HEK293 (cell line): ENCODE measurements around the gene SLC25A44.
A peak's percentile ranks its signal among the peaks of the same experiment; 100 is the strongest.

ENCODE experiments used
- CTCF ChIA-PET: fragments of 350-600 bp; formaldehyde crosslinking; extraction: SDS; loops from one replicate; lab custom pipeline; 2021; ENCODE audit warnings: antibody characterized with exemption; lab: Yijun Ruan, JAX
- POLR2A ChIA-PET: fragments of 300-600 bp; formaldehyde crosslinking; extraction: SDS; loops from one replicate; lab custom pipeline; 2020; ENCODE audit warnings: antibody characterized with exemption, inconsistent platforms; lab: Yijun Ruan, JAX
- H3K27ac ChIP-seq: fragments of 200-500 bp; sonication (Bioruptor generic); 2 replicates; pipeline ENCODE4 v1.5.1; 2014; ENCODE audit warnings: low read depth, low read length, control low read depth, inconsistent platforms; ENCODE audit errors: extremely low read depth
- H3K36me3 ChIP-seq, 2 experiments: fragments of 200-500 bp in 1 of 2; sonication (Bioruptor generic) in 1 of 2; 1 replicate in 1 of 2; 2 replicates in 1 of 2; pipeline ENCODE4 v1.5.1; 2014 to 2017; ENCODE audit warnings: inconsistent platforms in 2 of 2, low read length in 2 of 2; ENCODE audit not compliant: control insufficient read depth in 2 of 2, insufficient read depth in 1 of 2
- H3K4me1 ChIP-seq: fragments of 200-500 bp; sonication (Bioruptor generic); 2 replicates; pipeline ENCODE4 v1.5.1; 2014; ENCODE audit warnings: mild to moderate bottlenecking, low read length, inconsistent platforms; ENCODE audit not compliant: control insufficient read depth, insufficient read depth
- H3K4me3 ChIP-seq: 2 replicates; pipeline ENCODE4 v1.5.1; 2011; ENCODE audit warnings: low read depth, mild to moderate bottlenecking, control low read depth, low read length, moderate library complexity
- H3K9me3 ChIP-seq: fragments of 200-500 bp; sonication (Bioruptor generic); 2 replicates; pipeline ENCODE4 v1.5.1; 2014; ENCODE audit warnings: low read depth, low read length, inconsistent platforms; ENCODE audit not compliant: control insufficient read depth, insufficient read depth
- GFI1B ChIP-seq: fragments of 450-650 bp; formaldehyde crosslinking; IDR thresholded peaks from 2 replicates; pipeline ENCODE4 v1.5.1; 2016; ENCODE audit warnings: missing biosample characterization, missing genetic modification characterization
- HOXC10 ChIP-seq: sonication (generic); formaldehyde crosslinking; IDR thresholded peaks from 2 replicates; pipeline ENCODE4 v1.8.1; 2023; ENCODE audit warnings: mild to moderate bottlenecking, missing genetic modification reagents
- PATZ1 ChIP-seq: fragments of 450-650 bp; formaldehyde crosslinking; IDR thresholded peaks from 2 replicates; pipeline ENCODE4 v1.5.1; 2016; ENCODE audit warnings: missing biosample characterization, missing genetic modification characterization
- TRIM28 ChIP-seq: IDR thresholded peaks from 2 replicates; pipeline ENCODE4 v1.6.1; 2011; ENCODE audit warnings: low read length, control low read depth, borderline replicate concordance
- ZBTB17 ChIP-seq: fragments of 450-650 bp; formaldehyde crosslinking; IDR thresholded peaks from 2 replicates; pipeline ENCODE4 v1.5.1; 2016; ENCODE audit warnings: missing biosample characterization, missing genetic modification characterization
- ZBTB20 ChIP-seq: fragments of 450-650 bp; formaldehyde crosslinking; IDR thresholded peaks from 2 replicates; pipeline ENCODE4 v1.5.1; 2016; ENCODE audit warnings: missing biosample characterization, missing genetic modification characterization
- ZBTB49 ChIP-seq: fragments of 450-650 bp; formaldehyde crosslinking; IDR thresholded peaks from 2 replicates; pipeline ENCODE4 v1.5.1; 2016; ENCODE audit warnings: missing biosample characterization, missing genetic modification characterization, low read depth
- ZFHX2 ChIP-seq: fragments of 450-650 bp; formaldehyde crosslinking; conservative IDR thresholded peaks from 2 replicates; pipeline ENCODE4 v1.5.1; 2016; ENCODE audit warnings: missing biosample characterization, missing genetic modification characterization
- ZNF112 ChIP-seq: fragments of 450-650 bp; formaldehyde crosslinking; IDR thresholded peaks from 2 replicates; pipeline ENCODE4 v1.5.0; 2017; ENCODE audit warnings: missing biosample characterization, missing genetic modification characterization
- ZNF121 ChIP-seq: fragments of 450-650 bp; formaldehyde crosslinking; IDR thresholded peaks from 2 replicates; pipeline ENCODE4 v1.5.1; 2016; ENCODE audit warnings: missing biosample characterization, missing genetic modification characterization
- ZNF133 ChIP-seq: fragments of 450-650 bp; formaldehyde crosslinking; IDR thresholded peaks from 2 replicates; pipeline ENCODE4 v1.5.1; 2016; ENCODE audit warnings: missing biosample characterization, missing genetic modification characterization
- ZNF184 ChIP-seq: fragments of 450-650 bp; IDR thresholded peaks from 2 replicates; pipeline ENCODE4 v1.5.1; 2018; ENCODE audit warnings: missing biosample characterization, mild to moderate bottlenecking, missing genetic modification characterization
- ZNF302 ChIP-seq: fragments of 450-650 bp; formaldehyde crosslinking; IDR thresholded peaks from 2 replicates; pipeline ENCODE4 v1.5.1; 2016; ENCODE audit warnings: missing biosample characterization, missing genetic modification characterization, low read depth
- ZNF324 ChIP-seq: fragments of 450-650 bp; formaldehyde crosslinking; IDR thresholded peaks from 2 replicates; pipeline ENCODE4 v1.5.1; 2016; ENCODE audit warnings: missing biosample characterization, missing genetic modification characterization
- ZNF488 ChIP-seq: fragments of 450-650 bp; formaldehyde crosslinking; IDR thresholded peaks from 2 replicates; pipeline ENCODE4 v1.5.1; 2016; ENCODE audit warnings: missing biosample characterization, missing genetic modification characterization
- ZNF518A ChIP-seq: fragments of 450-650 bp; formaldehyde crosslinking; conservative IDR thresholded peaks from 2 replicates; pipeline ENCODE4 v1.5.1; 2016; ENCODE audit warnings: low read depth, missing biosample characterization, missing genetic modification characterization
- ZNF600 ChIP-seq: fragments of 450-650 bp; formaldehyde crosslinking; IDR thresholded peaks from 2 replicates; pipeline ENCODE4 v1.5.1; 2016; ENCODE audit warnings: missing biosample characterization, missing genetic modification characterization
- ZNF610 ChIP-seq: fragments of 450-650 bp; formaldehyde crosslinking; IDR thresholded peaks from 2 replicates; pipeline ENCODE4 v1.5.1; 2016; ENCODE audit warnings: missing biosample characterization, missing genetic modification characterization, borderline replicate concordance
- ZNF639 ChIP-seq: fragments of 450-650 bp; formaldehyde crosslinking; IDR thresholded peaks from 2 replicates; pipeline ENCODE4 v1.5.1; 2016; ENCODE audit warnings: missing biosample characterization, missing genetic modification characterization
- ZNF658 ChIP-seq: fragments of 450-650 bp; formaldehyde crosslinking; IDR thresholded peaks from 2 replicates; pipeline ENCODE4; 2016; ENCODE audit warnings: missing biosample characterization, missing genetic modification characterization
- ZNF677 ChIP-seq: fragments of 450-650 bp; IDR thresholded peaks from 2 replicates; pipeline ENCODE4 v1.5.0; 2018; ENCODE audit warnings: missing biosample characterization, mild to moderate bottlenecking, missing genetic modification characterization, moderate library complexity
- ZNF843 ChIP-seq: fragments of 450-650 bp; formaldehyde crosslinking; IDR thresholded peaks from 2 replicates; pipeline ENCODE4 v1.5.1; 2016; ENCODE audit warnings: missing biosample characterization, missing genetic modification characterization

SLC25A44 gene

GRCh38 chr1:156149374-156150332, 44.3 kb upstream of the SLC25A44 start:
- H3K4me1 ChIP-seq: no peaks in the 10 kb centered on the region
- CTCF ChIA-PET: interaction anchor here (0.6 to 13.7 kb wide), 6 partner anchors 8 to 276 kb away, joined by 3 to 210 read pairs (median 3); no protein-coding TSS in a partner anchor
- no peaks in the 10 kb centered on the region for H3K36me3 ChIP-seq
- POLR2A ChIA-PET: interaction anchor here (0.5 to 1.2 kb wide), 4 partner anchors 21 to 87 kb away, joined by 3 to 9 read pairs (median 4); no protein-coding TSS in a partner anchor
- no peak overlapping the region for H3K4me3 ChIP-seq
- H3K27ac ChIP-seq: no peak overlapping the region
- H3K9me3 ChIP-seq: no peaks in the 10 kb centered on the region
- no peak for TF ChIP-seq PATZ1
- TF ChIP-seq ZBTB20 (tag by site-specific recombination): peak; percentile 26; the same call in 1 of the 2 replicates
- no peak for TF ChIP-seq ZNF324 (tag by site-specific recombination)
- no peak for TF ChIP-seq ZNF658 (tag by site-specific recombination)
- TF ChIP-seq ZNF184 (tag by site-specific recombination): no peak
- no peak for TF ChIP-seq ZBTB49
- TF ChIP-seq ZNF302 (tag by site-specific recombination): no peak
- no peak for TF ChIP-seq ZNF121
- TF ChIP-seq ZFHX2: 0 out of 2 replicates have a peak, but pooled peaks have one; percentile 6
- TF ChIP-seq TRIM28: no peak
- TF ChIP-seq ZBTB17: no peak
- no peak for TF ChIP-seq ZNF488 (tag by site-specific recombination)
- no peak for TF ChIP-seq ZNF639 (tag by site-specific recombination)
- no peak for TF ChIP-seq ZNF610
- TF ChIP-seq ZNF112 (tag by site-specific recombination): no peak
- TF ChIP-seq ZNF843 (tag by site-specific recombination): no peak
- TF ChIP-seq HOXC10 (CRISPR knock-in tag): no peak
- TF ChIP-seq, all 188 proteins: peak for 2

GRCh38 chr1:156150333-156151011, 43.4 kb upstream of the SLC25A44 start:
- no peak overlapping the region for H3K27ac ChIP-seq
- CTCF ChIA-PET: interaction anchor here (0.6 to 13.7 kb wide), 5 partner anchors 9 to 77 kb away, joined by 3 to 210 read pairs (median 3); no protein-coding TSS in a partner anchor
- TF ChIP-seq ZNF677 (tag by site-specific recombination) (no peak), ZNF600 (0 out of 2 replicates have a peak, but pooled peaks have one; percentile 28), GFI1B (no peak), ZNF518A (tag by site-specific recombination) (no peak), ZNF133 (tag by site-specific recombination) (no peak)

More at GRCh38 chr1:156150333-156151011, 43.4 kb upstream of the SLC25A44 start:
- H3K4me1 ChIP-seq: no peaks in the 10 kb centered on the region
- H3K4me3 ChIP-seq: no peak overlapping the region
- POLR2A ChIA-PET: interaction anchor here (1.2 kb wide), 1 partner anchor 73 kb away, joined by 3 read pairs; no protein-coding TSS in a partner anchor
- no peaks in the 10 kb centered on the region for H3K9me3 ChIP-seq
- H3K36me3 ChIP-seq: no peaks in the 10 kb centered on the region
